CD4-positive, alpha-beta T cell treated with Interleukin-6 for 4 hours (primary cell): ENCODE data around the gene ADAP1.
"Not testable (repeated sequence)": the region's sequence is repeated elsewhere in the genome, so short reads cannot be mapped to it uniquely, and the experiment has no call there.

ENCODE experiments used
- DNase-seq: peaks from one replicate; pipeline ENCODE4 v3.0.0-alpha.2; 2020; ENCODE audit warnings: mixed read lengths

Gene ADAP1

GRCh38 chr7:875476-876076 is 78.9 kb downstream of the ADAP1 start:
- no peak for DNase-seq

GRCh38 chr7:875051-875450 is 79.4 kb downstream of the ADAP1 start:
- DNase-seq: no peak

DNA sequence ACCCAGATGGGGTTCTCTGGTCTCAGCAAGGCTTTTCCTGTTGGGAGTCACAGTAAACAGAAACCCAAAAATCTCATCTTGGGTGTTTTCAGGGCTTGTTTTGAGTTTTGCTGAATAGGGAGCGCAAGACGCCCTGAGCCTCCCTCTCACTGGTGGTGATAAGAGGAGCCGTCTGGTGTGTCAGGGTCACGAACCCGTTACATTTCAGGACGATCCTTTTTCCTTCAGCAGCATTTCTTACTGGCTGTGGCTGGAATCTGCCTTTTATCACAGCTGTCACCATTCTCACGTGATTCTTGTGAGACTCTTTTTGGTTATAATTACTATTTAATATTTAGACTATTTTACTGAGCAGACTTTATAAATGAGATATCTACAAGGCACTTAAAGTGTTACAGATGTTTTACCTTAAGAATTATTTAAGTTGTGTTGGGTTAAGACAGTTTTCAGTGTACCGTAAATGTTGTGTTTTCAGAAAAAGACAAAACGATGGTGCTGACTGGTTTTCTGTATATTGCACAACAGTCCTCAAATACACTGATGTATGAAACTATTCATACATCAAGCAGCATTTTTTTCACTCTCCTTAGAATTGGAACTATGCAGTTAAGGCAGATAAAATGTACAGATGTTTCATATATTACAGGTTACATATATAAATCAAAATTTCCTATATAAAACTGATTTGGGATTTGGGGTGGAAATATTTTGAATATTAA is 80.3 kb downstream of the ADAP1 start:
- DNase-seq: no peak

GRCh38 chr7:873367-874002 is 81.0 kb downstream of the ADAP1 start:
- peak; percentile 77 for DNase-seq

GRCh38 chr7:872685-873084 is 81.8 kb downstream of the ADAP1 start:
- DNase-seq: not testable (repeated sequence)

GRCh38 chr7:871900-872537 is 82.5 kb downstream of the ADAP1 start:
- no peak for DNase-seq

GRCh38 chr7:869348-869747 is 85.1 kb downstream of the ADAP1 start:
- DNase-seq: no peak

DNA sequence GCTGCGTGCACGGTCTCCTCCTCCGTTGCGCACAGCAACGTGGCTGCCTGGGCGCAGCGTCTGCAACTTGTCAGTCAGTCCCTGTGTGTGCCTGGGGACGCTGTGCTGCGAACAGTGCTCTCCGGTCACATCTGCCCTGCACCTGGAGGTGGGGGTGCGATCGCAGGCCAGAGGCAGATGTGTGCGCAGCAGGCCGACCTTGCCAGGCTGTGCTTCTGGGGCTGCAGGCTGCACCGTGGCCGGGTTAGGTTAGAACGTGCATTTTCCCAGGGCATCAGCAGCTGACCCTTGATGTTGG is 86.3 kb downstream of the ADAP1 start:
- DNase-seq: no peak

GRCh38 chr7:867406-868188 is 86.9 kb downstream of the ADAP1 start:
- DNase-seq: no peak

DNA sequence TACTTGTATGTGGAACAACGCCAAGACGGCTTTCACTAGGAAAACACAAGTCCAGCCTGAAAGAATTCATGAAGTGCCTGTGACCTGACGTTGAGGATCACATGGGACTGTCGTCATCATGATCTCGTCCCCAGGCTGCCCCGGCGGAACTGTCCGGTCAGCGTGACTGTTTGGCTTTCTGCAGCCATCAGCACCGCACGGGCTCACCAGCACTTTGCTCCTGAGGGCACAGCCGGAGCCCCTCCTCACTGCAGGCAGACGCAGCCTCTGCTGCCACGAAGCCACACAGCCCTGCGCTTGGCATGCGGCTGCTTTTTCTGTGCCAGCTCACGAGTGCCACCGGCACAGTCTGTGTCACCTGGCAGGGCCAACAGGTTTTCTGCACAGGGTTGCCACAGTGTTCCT is 87.5 kb downstream of the ADAP1 start:
- DNase-seq: no peak

- DNase-seq: no peak
These were observed 88.6 kb downstream of the ADAP1 start for GRCh38 chr7:865921-866320.

DNA sequence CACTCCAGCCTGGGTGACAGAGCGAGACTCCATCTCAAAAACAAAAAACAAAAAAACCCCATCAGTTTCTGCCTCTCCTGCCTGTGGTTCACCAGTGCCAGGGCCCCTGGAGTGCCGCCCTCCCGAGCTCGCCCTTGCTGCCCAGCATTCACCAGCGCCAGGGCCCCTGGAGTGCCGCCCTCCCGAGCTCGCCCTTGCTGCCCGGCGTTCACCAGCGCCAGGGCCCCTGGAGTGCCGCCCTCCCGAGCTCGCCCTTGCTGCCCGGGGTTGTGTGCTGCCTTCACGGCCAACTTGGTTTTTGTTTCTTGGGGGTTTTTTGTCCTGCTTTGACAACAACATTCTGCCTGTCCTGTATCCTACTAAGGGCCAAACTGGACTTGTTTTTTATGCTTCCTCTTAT is 91.4 kb downstream of the ADAP1 start:
- no peak for DNase-seq

GRCh38 chr7:862157-862556 is 92.3 kb downstream of the ADAP1 start:
- DNase-seq: no peak

- no peak for DNase-seq
These were observed 93.3 kb downstream of the ADAP1 start for GRCh38 chr7:861222-861621.

DNA sequence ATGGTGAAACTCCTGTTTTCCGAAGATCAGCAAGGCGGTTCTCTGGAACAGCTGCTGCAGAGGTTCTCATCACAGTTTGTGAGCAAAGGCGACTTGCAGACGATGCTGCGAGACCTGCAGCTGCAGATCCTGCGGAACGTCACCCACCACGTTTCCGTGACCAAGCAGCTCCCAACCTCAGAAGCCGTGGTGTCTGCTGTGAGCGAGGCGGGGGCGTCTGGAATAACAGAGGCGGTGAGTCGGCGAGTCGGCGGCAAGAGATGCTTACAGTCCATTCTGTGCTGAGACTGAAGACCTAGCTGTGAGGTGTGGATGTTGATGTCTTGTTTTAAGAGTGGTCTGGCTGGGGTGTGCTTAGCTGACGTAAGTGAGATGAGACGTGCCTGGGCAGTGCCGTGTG is 94.3 kb downstream of the ADAP1 start:
- no peak for DNase-seq

DNA sequence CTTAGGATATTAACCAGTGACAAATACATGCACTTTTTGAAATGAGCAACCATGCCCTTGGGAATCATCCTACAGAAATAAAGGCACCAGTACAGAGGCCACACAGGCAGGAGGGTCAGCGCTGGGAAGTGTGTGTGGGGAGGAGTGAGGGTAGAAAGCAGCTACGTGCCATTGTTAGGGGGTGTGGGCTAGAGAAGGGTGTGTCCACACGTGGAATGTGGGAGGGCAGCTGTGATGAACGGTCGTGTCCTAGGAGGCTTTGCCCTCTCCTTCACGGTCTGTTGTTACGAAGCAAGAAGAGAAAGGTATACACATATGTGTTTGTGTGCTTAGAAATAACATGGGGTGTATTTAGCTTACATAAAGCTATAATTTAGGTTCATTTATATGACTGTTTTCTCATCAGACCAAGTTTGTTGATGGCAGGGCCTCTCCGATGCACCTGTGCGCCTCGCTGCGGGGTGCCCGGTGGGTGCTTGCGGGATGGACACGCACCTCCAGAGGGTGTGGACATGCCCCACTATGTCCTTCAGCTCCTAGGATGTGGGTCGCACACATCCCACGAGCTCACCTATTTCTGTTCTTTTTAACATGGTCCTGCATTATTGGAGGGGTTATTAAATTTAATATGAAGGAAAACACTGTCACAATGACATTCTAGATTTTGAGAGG is 95.0 kb downstream of the ADAP1 start:
- DNase-seq: no peak

GRCh38 chr7:857661-858060 is 96.8 kb downstream of the ADAP1 start:
- no peak for DNase-seq

DNA sequence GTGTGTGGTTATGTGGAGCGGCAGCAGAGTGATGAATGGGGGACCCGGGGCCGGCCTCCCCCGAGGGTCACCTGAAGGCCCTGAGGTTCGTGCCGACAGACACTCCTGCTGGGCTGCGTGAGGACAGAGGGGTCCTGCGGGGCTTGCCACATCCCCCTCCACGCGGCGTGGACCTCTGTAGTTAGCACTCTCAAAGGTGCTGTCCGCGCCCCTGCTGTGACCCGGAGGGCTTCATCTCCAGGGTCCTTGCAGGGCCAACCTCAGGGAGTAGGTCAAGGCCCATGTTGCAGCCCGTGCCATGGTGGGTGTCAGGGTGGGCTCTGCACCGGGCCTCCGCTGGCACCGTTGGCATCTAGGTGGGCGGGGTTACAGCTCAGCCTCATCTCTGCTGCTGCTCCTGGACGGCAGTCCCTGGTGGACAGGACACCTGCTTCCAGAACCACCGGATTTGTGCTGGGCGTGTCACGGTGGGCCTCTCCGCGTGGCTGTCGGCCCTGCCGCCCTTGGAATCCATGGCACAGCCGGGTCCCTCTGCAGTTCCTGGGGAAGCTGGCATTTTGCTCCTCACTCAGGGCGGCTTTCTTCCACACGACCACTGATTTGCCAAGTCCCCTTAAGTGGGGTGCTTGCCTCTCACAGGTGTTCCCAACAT is 97.9 kb downstream of the ADAP1 start:
- DNase-seq: no peak

- no peak for DNase-seq
These were observed 98.7 kb downstream of the ADAP1 start for GRCh38 chr7:855686-856369.

DNA sequence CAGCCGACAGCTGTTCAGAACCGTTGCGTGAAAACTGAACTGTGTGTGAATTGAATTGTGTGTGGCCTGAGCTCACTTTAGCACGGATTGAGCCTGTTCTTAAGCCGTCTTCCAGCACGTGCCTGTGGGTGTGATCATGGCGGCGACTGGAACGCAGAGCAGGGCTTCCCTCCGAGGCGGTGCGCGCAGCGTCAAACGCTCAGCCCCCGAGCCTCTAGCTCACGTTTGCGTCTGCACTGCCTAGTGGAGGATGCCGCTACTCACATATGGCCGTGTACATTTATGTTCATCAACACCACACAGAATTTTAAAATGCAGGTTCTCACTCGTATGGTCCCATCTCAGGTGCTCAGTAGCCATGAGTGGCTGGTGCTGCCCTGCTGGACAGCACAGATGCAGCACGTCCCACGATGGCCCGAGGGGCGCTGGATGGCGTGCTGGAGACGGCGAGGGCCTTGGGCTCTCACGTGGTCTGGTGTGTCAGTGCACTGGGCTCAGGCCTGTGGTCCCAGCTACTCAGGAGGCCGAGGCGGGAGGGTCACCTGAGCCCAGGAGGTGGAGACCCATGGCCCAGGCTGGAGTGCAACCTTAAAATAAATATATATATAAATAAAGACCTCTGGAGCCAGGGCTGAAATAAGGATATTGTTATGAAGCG is 100.2 kb downstream of the ADAP1 start:
- DNase-seq: no peak
